ES-I3 (cell line): ENCODE data around the gene CDH13.

Experiments
- H3K36me3 ChIP-seq: 2 replicates; pipeline ENCODE4 v1.6.1; 2013; ENCODE audit warnings: mild to moderate bottlenecking, low read length, control low read depth, moderate library complexity; ENCODE audit not compliant: insufficient read depth
- H3K4me1 ChIP-seq: 2 replicates; pipeline ENCODE4 v1.6.1; 2013; ENCODE audit warnings: mild to moderate bottlenecking, control low read depth, low read length; ENCODE audit not compliant: insufficient read depth
- H3K9ac ChIP-seq: 2 replicates; pipeline ENCODE4 v1.6.1; 2013; ENCODE audit warnings: low read depth, mild to moderate bottlenecking, low read length, moderate library complexity
- H3K9me3 ChIP-seq: 2 replicates; pipeline ENCODE4 v1.6.1; 2013; ENCODE audit warnings: mild to moderate bottlenecking, low read length, moderate library complexity; ENCODE audit not compliant: control insufficient read depth, insufficient read depth

CDH13 gene

GRCh38 chr16:82943371-82943770 lies 316.6 kb downstream of the CDH13 start:
- no peak overlapping the region for H3K9ac ChIP-seq
- peaks cover 4% of the 10 kb centered on the region; the same call in 1 of the 2 replicates for H3K4me1 ChIP-seq
- 0 out of 2 replicates have a peak, but pooled peaks cover 3% of the 10 kb centered on the region for H3K36me3 ChIP-seq
- H3K9me3 ChIP-seq = no peaks in the 10 kb centered on the region

GRCh38 chr16:82945420-82946101 lies 318.8 kb downstream of the CDH13 start:
- Histone ChIP-seq H3K36me3 (0 out of 2 replicates have a peak, but pooled peaks cover 3% of the 10 kb centered on the region), H3K9ac (no peak overlapping the region), H3K9me3 (no peaks in the 10 kb centered on the region), H3K4me1 (peaks cover 4% of the 10 kb centered on the region; the same call in 1 of the 2 replicates)

GRCh38 chr16:82947698-82948097 lies 320.9 kb downstream of the CDH13 start:
- Histone ChIP-seq H3K4me1 (peaks cover 4% of the 10 kb centered on the region; the same call in 1 of the 2 replicates), H3K9ac (no peak overlapping the region), H3K9me3 (no peaks in the 10 kb centered on the region), H3K36me3 (0 out of 2 replicates have a peak, but pooled peaks cover 3% of the 10 kb centered on the region)

GRCh38 chr16:82949016-82949415 lies 322.2 kb downstream of the CDH13 start:
- Histone ChIP-seq H3K36me3 (no peaks in the 10 kb centered on the region), H3K9ac (no peak overlapping the region), H3K4me1 (no peaks in the 10 kb centered on the region), H3K9me3 (no peaks in the 10 kb centered on the region)

GRCh38 chr16:82953517-82953916 lies 326.7 kb downstream of the CDH13 start:
- no peaks in the 10 kb centered on the region for H3K4me1 ChIP-seq
- H3K9ac ChIP-seq = no peak overlapping the region
- no peaks in the 10 kb centered on the region for H3K36me3 ChIP-seq
- no peaks in the 10 kb centered on the region for H3K9me3 ChIP-seq

GRCh38 chr16:82954224-82954929 lies 327.6 kb downstream of the CDH13 start:
- no peaks in the 10 kb centered on the region for H3K36me3 ChIP-seq
- H3K9ac ChIP-seq = no peak overlapping the region
- H3K9me3 ChIP-seq = no peaks in the 10 kb centered on the region
- no peaks in the 10 kb centered on the region for H3K4me1 ChIP-seq

- Histone ChIP-seq H3K9me3 (no peaks in the 10 kb centered on the region), H3K4me1 (no peaks in the 10 kb centered on the region), H3K9ac (no peak overlapping the region), H3K36me3 (no peaks in the 10 kb centered on the region)
These were observed 329.1 kb downstream of the CDH13 start for GRCh38 chr16:82955741-82956348.

- no peaks in the 10 kb centered on the region for H3K36me3 ChIP-seq
These were observed 330.4 kb downstream of the CDH13 start for GRCh38 chr16:82957212-82957611.

GRCh38 chr16:82960918-82961317 lies 334.1 kb downstream of the CDH13 start:
- H3K4me1 ChIP-seq = no peaks in the 10 kb centered on the region
- H3K9ac ChIP-seq = no peak overlapping the region
- no peaks in the 10 kb centered on the region for H3K36me3 ChIP-seq
- no peaks in the 10 kb centered on the region for H3K9me3 ChIP-seq

More at GRCh38 chr16:82957212-82957611, 330.4 kb downstream of the CDH13 start:
- H3K4me1 ChIP-seq = no peaks in the 10 kb centered on the region
- H3K9ac ChIP-seq = no peak overlapping the region
- no peaks in the 10 kb centered on the region for H3K9me3 ChIP-seq

GRCh38 chr16:82963653-82964052 lies 336.9 kb downstream of the CDH13 start:
- Histone ChIP-seq H3K9me3 (no peaks in the 10 kb centered on the region), H3K36me3 (no peaks in the 10 kb centered on the region), H3K9ac (no peak overlapping the region)

GRCh38 chr16:82965808-82966207 lies 339.0 kb downstream of the CDH13 start:
- H3K9me3 ChIP-seq = no peaks in the 10 kb centered on the region
- no peaks in the 10 kb centered on the region for H3K4me1 ChIP-seq
- H3K9ac ChIP-seq = no peak overlapping the region
- no peaks in the 10 kb centered on the region for H3K36me3 ChIP-seq

More at GRCh38 chr16:82963653-82964052, 336.9 kb downstream of the CDH13 start:
- no peaks in the 10 kb centered on the region for H3K4me1 ChIP-seq

- no peaks in the 10 kb centered on the region for H3K36me3 ChIP-seq
- no peaks in the 10 kb centered on the region for H3K4me1 ChIP-seq
- H3K9ac ChIP-seq = no peak overlapping the region
- H3K9me3 ChIP-seq = no peaks in the 10 kb centered on the region
These were observed 340.7 kb downstream of the CDH13 start for GRCh38 chr16:82967424-82967823.

- H3K36me3 ChIP-seq = no peaks in the 10 kb centered on the region
- no peaks in the 10 kb centered on the region for H3K4me1 ChIP-seq
- no peak overlapping the region for H3K9ac ChIP-seq
- no peaks in the 10 kb centered on the region; the same call in 1 of the 2 replicates for H3K9me3 ChIP-seq
These were observed 344.4 kb downstream of the CDH13 start for GRCh38 chr16:82971126-82971525.

- H3K9me3 ChIP-seq = no peaks in the 10 kb centered on the region; the same call in 1 of the 2 replicates
- H3K36me3 ChIP-seq = no peaks in the 10 kb centered on the region
- H3K9ac ChIP-seq = no peak overlapping the region
- H3K4me1 ChIP-seq = no peaks in the 10 kb centered on the region
These were observed 345.7 kb downstream of the CDH13 start for GRCh38 chr16:82972331-82972919.
